GM19438 (cell line): ENCODE measurements around the gene OPCML.
A peak's percentile ranks its signal among the peaks of the same experiment; 100 is the strongest.
"Not testable (repeated sequence)": the region's sequence is repeated elsewhere in the genome, so short reads cannot be mapped to it uniquely, and the experiment has no call there.

Source experiments
- ATAC-seq: cut with Tn5 transposase; IDR thresholded peaks from one replicate; pipeline ENCODE4 v1.9.1; 2021; ENCODE audit warnings: low read depth; ENCODE audit not compliant: unreplicated experiment

Gene OPCML

DNA sequence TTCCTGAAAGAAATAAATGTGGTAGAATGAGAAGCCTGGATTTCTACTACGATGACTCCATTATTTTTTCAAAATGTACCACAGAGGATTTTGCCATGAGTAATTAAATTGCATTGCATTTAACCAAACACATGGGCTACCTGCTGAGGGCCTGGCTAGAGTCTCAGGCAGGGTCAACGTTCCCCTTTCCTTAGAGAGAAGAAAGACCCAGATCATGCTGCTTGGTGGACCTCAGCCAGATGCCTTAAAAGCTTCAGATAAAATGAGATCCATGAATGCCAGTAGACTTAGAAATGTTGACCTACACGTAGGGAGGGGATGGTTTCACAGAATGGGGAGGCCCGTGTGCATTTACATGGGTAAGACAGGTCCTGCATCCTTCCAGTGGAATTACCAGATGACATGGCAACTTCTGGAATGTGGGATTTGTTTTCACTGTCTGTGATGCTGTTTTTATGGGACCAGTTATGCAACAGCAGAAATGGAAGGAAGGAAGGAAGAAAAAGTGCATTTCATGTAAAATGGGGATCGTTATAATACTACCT is 1092.5 kb downstream of the OPCML start:
- no peak for ATAC-seq

- no peak for ATAC-seq
These were observed 1093.9 kb downstream of the OPCML start for GRCh38 chr11:132438418-132438817.

DNA sequence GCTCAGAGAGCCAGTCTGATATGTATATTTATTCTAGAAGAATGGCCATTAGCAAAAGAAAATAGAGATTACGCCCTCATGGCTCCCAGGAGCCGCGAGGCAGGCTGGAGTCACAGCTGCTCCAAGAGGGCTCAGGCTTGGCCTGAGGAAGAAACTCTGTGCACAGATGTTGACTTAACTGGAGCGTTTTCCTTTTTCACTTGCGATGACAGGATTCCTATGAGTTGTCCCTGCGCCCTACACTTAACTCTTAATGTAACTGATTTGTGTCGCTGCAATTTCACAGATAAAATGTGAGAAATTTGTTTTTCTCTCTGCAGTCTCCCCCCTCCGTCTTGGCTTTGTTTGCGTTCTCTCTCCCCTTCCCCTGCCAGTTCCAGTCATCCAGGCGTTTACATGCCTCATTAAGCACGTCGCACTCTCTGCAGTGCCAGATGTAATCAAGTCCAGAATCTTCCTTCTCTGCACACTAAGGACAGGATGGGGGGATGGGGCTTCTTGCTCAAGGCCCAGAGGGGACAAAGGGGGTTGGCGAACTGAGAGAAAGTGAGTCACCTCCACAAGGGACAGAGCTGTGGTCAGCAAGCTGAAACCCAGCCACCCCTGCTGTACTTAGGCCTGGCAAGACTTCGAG is 1101.8 kb downstream of the OPCML start:
- no peak for ATAC-seq

- no peak for ATAC-seq
These were observed 1102.6 kb downstream of the OPCML start for GRCh38 chr11:132429685-132430084.

GRCh38 chr11:132427611-132428010 is 1104.7 kb downstream of the OPCML start:
- ATAC-seq, result no peak

- ATAC-seq, result no peak
These were observed 1107.9 kb downstream of the OPCML start for GRCh38 chr11:132424433-132424832.

GRCh38 chr11:132423266-132423665 is 1109.0 kb downstream of the OPCML start:
- no peak for ATAC-seq

DNA sequence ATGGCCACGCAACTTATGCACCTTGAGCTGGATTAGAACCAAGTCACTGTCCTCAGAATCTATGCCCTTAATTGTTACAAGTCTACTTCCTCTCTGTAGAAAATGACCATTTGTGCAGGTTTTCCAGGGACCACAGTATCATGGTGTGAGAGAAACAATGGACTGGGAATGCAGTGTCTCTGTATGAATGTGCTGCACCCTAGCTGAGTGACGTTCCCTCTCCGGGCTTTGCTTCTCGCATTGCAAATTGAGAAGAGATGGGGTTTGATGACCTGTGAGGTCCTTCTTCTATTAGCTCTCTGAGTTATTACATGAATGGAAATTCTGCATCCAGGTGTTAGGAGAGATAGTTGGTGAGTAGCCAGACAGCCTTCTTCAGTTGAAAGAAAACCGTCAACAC is 1109.6 kb downstream of the OPCML start:
- no peak for ATAC-seq

- ATAC-seq, result no peak
These were observed 1110.7 kb downstream of the OPCML start for GRCh38 chr11:132421555-132421954.

- ATAC-seq, result no peak
These were observed 1117.8 kb downstream of the OPCML start for GRCh38 chr11:132414451-132414850.

DNA sequence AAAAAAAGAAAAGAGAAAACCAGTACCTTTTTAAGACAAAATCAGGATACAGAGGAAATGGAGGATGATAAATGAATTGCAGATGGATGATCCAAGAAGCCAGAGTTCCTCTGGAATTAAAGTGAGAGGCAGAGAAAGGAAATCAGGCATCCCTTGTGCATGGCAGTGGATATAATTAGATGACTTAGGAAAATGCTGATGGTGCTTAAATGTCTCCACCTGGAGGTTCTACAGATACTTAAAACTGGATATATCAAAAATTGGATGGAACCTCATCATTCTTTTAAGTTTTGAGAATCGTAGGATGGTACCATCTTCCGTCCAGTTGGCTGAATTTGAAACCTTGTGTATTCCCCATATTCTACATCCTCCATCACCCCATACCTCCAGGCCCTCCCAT is 1121.9 kb downstream of the OPCML start:
- no peak for ATAC-seq

DNA sequence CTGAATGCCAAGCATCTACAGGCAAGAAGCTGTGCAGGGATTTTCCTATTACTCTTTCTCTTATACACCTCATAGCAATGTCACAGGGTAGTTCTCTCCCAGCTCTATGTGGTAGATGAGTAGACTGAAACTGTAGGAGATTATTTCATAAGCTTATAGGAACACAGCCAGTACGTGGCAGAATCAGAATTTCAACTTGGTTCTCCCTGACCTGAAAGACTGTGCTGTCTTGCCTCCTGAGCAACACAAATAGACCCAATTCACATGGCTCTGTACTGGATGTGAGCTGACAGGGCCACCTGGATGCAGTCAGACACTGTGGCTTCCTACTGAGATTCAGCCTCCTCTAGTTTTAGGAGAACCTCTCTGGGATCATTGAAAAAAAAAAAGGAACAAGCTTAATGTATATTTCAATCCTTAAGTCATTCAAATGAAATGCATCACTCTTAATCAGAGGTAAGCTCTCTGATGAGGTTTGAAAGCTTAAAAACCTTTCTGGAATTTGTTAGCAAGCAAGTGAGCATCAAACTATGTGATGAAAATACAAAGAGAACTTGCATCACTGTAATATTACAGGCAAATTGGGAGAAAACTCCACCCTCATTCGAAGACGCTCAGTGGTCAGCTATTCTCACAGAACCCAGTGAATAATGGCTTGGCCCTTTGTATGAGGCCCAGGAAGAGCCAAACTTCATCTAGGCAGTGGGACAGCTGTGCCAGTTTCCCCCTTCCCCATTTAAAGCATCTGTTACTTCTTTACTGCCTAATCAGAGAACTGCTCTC is 1122.5 kb downstream of the OPCML start:
- no peak for ATAC-seq

DNA sequence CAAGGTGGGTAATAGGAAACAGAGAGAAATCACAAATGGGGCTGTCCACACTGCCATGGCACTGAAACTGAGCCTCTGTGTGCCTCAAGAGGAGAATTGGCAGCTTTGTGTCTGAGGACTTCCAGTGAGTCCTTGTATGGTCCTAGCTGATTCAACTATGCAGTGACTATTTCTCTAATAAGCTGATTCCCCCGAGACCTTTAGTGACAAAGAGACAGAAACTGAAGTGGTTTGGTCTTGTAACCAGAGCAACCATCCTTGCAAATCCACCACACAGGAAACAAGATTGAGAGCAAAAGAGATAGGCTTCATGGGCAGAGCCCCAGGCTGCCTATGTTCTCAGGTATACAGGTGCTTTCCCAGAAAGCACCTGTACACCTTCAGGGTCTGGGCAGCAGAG is 1123.4 kb downstream of the OPCML start:
- ATAC-seq, result no peak

DNA sequence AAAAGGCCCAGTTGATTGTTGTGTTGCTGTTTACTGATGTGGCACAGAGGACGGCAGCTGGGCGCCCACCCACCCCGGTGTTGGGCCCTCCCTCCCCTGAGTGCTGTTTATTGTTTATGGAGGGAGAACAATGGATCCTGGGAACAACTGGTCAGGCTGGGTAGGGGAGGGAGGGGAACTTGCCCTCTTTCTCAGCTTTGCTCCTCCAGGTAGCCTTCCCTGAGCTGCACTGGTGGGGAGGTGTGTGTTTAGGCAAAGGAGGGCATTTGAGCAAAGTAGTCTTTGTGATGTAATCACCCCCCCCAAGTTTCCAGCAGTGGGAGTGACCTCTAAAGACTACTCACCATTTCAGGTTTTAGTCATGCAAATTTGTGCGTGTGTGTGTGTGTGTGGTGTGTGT is 1126.6 kb downstream of the OPCML start:
- no peak for ATAC-seq

- peak; percentile 60 for ATAC-seq
These were observed 1130.1 kb downstream of the OPCML start for GRCh38 chr11:132402071-132402684.

- ATAC-seq, result no peak
These were observed 1136.0 kb downstream of the OPCML start for GRCh38 chr11:132396318-132396717.

DNA sequence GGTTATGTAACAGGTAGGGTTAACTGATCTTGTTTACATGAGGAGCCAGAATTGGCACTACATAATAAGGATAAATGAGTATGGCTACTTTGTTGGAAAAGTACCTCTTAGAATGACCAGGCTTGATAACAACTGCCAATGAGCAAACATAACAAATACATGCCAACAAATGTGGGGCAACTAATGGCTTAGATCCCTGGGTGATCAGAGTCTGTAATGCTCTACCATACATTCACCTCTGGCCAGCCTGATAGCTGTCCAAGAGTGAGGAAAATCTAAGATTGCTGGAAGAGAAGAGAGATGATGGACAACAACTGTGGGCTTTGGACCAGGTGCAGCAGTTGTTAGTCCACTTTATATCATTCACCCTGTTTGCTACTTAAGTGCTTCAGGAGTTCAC is 1136.9 kb downstream of the OPCML start:
- no peak for ATAC-seq

DNA sequence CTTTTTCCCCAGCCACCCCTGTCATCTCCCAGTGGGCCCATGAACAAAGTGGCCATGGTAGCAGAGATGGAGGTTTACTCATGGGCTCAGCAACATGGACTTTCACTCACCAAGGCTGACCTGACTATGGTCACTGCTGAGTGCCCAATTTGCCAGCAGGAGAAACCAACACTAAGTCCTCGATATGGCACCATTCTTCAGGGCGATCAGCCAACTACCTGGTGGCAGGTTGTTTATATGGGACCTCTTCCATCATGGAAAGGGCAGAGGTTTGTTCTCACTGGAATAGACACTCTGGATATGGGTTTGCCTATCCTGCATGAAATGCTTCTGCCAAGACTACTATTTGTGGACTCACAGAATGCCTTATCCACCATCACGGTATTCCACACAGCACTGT is 1152.8 kb downstream of the OPCML start:
- ATAC-seq, result no peak

- ATAC-seq, result no peak
These were observed 1158.7 kb downstream of the OPCML start for GRCh38 chr11:132373405-132374143.

DNA sequence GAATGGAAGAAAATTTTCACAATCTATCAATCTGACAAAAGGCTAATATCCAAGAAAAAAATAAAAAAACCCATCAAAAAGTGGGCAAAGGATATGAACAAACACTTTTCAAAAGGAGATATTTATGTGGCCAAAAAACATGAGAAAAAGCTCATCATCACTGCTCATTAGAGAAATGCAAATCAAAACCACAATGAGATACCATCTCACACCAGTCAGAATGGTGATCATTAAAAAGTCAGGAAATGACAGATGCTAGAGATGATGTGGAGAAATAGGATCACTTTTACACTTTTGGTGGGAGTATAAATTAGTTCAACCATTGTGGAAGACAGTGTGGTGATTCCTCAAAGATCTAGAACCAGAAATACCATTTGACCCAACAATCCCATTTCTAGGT is 1162.2 kb downstream of the OPCML start:
- not testable (repeated sequence) for ATAC-seq

GRCh38 chr11:132367293-132367692 is 1165.0 kb downstream of the OPCML start:
- no peak for ATAC-seq
